WTC11 (cell line): ENCODE results near the gene PLET1. TPM values are rescaled to one million over a fixed set of nuclear protein-coding genes. Genes with fewer than 3 reads are reported as not detected.

Source experiments
- ATAC-seq: fragments of 200-7000 bp; cut with Tn5 transposase; 2 replicates; pipeline ENCODE4 v1.10.0; 2021; ENCODE audit warnings: mild to moderate bottlenecking, moderate library complexity
- CTCF ChIA-PET: fragments of 300-600 bp; sonication (Branson Sonifier 250); formaldehyde crosslinking; loops from one replicate; lab custom pipeline; 2021; ENCODE audit warnings: antibody characterized with exemption; lab: Charles Lee
- POLR2A ChIA-PET: fragments of 350-600 bp; sonication (Branson Sonifier 250); formaldehyde crosslinking; loops from one replicate; lab custom pipeline; 2021; ENCODE audit warnings: antibody characterized with exemption; lab: Charles Lee
- DNase-seq: peaks from one replicate; pipeline ENCODE4 v3.0.0; 2021; ENCODE audit warnings: low spot score
- H3K27ac Mint-ChIP-seq: 2 replicates; pipeline ENCODE4 v1.8.0; 2021; ENCODE audit warnings: mixed read lengths
- H3K27me3 Mint-ChIP-seq: 2 replicates; pipeline ENCODE4 v1.8.0; 2021; ENCODE audit warnings: low read depth, mild to moderate bottlenecking, moderate library complexity, mixed read lengths
- H3K36me3 Mint-ChIP-seq: 2 replicates; pipeline ENCODE4 v1.8.0; 2021; ENCODE audit warnings: mixed read lengths
- H3K4me1 Mint-ChIP-seq: 2 replicates; pipeline ENCODE4 v1.8.0; 2022; ENCODE audit warnings: mixed read lengths
- H3K4me3 Mint-ChIP-seq: 2 replicates; pipeline ENCODE4 v1.8.0; 2021; ENCODE audit warnings: mild to moderate bottlenecking, moderate library complexity, mixed read lengths
- H3K9me3 Mint-ChIP-seq: 2 replicates; pipeline ENCODE4 v1.8.0; 2021; ENCODE audit warnings: mixed read lengths
- CREM ChIP-seq: sonication (generic); formaldehyde crosslinking; IDR thresholded peaks from 2 replicates; pipeline ENCODE4 v1.8.1; 2022; ENCODE audit warnings: mild to moderate bottlenecking, missing genetic modification reagents, moderate library complexity
- EMX1 ChIP-seq: fragments of 250-450 bp; sonication (Bioruptor Pico); IDR thresholded peaks from 2 replicates; pipeline ENCODE4 v1.8.0; 2021; ENCODE audit warnings: mild to moderate bottlenecking
- FOXJ3 ChIP-seq: sonication (generic); formaldehyde crosslinking; IDR thresholded peaks from 2 replicates; pipeline ENCODE4 v1.9.0; 2021; ENCODE audit warnings: missing genetic modification reagents, mild to moderate bottlenecking, borderline replicate concordance
- FOXK1 ChIP-seq: sonication (generic); formaldehyde crosslinking; IDR thresholded peaks from 2 replicates; pipeline ENCODE4 v1.8.0; 2022; ENCODE audit warnings: mild to moderate bottlenecking, moderate library complexity, missing genetic modification reagents
- GRHL2 ChIP-seq: fragments of 250-450 bp; sonication (Bioruptor Pico); IDR thresholded peaks from 2 replicates; pipeline ENCODE4 v1.8.0; 2022; ENCODE audit warnings: mild to moderate bottlenecking, moderate library complexity; ENCODE audit not compliant: insufficient replicate concordance, severe bottlenecking
- IRF2 ChIP-seq: sonication (generic); formaldehyde crosslinking; IDR thresholded peaks from 2 replicates; pipeline ENCODE4 v1.8.0; 2022; ENCODE audit warnings: low read depth, missing genetic modification reagents, borderline replicate concordance
- NR1H2 ChIP-seq: sonication (generic); formaldehyde crosslinking; IDR thresholded peaks from 2 replicates; pipeline ENCODE4 v1.9.0; 2021; ENCODE audit warnings: mild to moderate bottlenecking, moderate library complexity, missing genetic modification reagents
- NR3C1 ChIP-seq: sonication (generic); formaldehyde crosslinking; conservative IDR thresholded peaks from 2 replicates; pipeline ENCODE4 v1.8.1; 2023; ENCODE audit warnings: low read depth, mild to moderate bottlenecking, missing genetic modification reagents
- ZNF121 ChIP-seq: sonication (generic); formaldehyde crosslinking; IDR thresholded peaks from 2 replicates; pipeline ENCODE4 v1.8.0; 2023; ENCODE audit warnings: missing genetic modification reagents
- ZNF138 ChIP-seq: sonication (generic); formaldehyde crosslinking; conservative IDR thresholded peaks from 2 replicates; pipeline ENCODE4 v1.8.1; 2022; ENCODE audit warnings: mild to moderate bottlenecking, moderate library complexity, missing genetic modification reagents
- ZNF317 ChIP-seq: sonication (generic); formaldehyde crosslinking; IDR thresholded peaks from 2 replicates; pipeline ENCODE4 v1.8.1; 2023; ENCODE audit warnings: low read depth, mild to moderate bottlenecking, moderate library complexity, missing genetic modification reagents, borderline replicate concordance
- total RNA-seq: library from RNA; stranded (reverse); gene quantifications from 3 replicates; pipeline ENCODE4 v1.2.3, GENCODE V29; 2021
- TF ChIP-seq, protein P1 (sequence below): sonication (generic); formaldehyde crosslinking; IDR thresholded peaks from 2 replicates; pipeline ENCODE4 v1.8.1; 2023; ENCODE audit warnings: mild to moderate bottlenecking, missing genetic modification reagents, moderate library complexity
- TF ChIP-seq, protein P2 (sequence below): sonication (generic); formaldehyde crosslinking; IDR thresholded peaks from 2 replicates; pipeline ENCODE4 v1.8.0; 2023; ENCODE audit warnings: mild to moderate bottlenecking, missing genetic modification reagents
- TF ChIP-seq, protein P3 (sequence below): fragments of 250-450 bp; sonication (Bioruptor Pico); IDR thresholded peaks from 2 replicates; pipeline ENCODE4 v1.9.0; 2021; ENCODE audit warnings: moderate library complexity, mild to moderate bottlenecking, inconsistent platforms, borderline replicate concordance
- TF ChIP-seq, protein P4 (sequence below): fragments of 200-600 bp; IDR thresholded peaks from 2 replicates; pipeline ENCODE4 v1.8.0; 2022; ENCODE audit warnings: antibody characterized with exemption
- TF ChIP-seq, protein P5 (sequence below): sonication (generic); formaldehyde crosslinking; IDR thresholded peaks from 2 replicates; pipeline ENCODE4 v1.8.1; 2022; ENCODE audit warnings: mild to moderate bottlenecking, moderate library complexity, missing genetic modification reagents
- TF ChIP-seq, protein P6 (sequence below): sonication (generic); formaldehyde crosslinking; IDR thresholded peaks from 2 replicates; pipeline ENCODE4 v1.8.1; 2022; ENCODE audit warnings: low read depth, missing genetic modification reagents, borderline replicate concordance
- TF ChIP-seq, protein P7 (sequence below): sonication (generic); formaldehyde crosslinking; IDR thresholded peaks from 2 replicates; pipeline ENCODE4 v1.8.0; 2023; ENCODE audit warnings: missing genetic modification reagents

The PLET1 gene
- total RNA-seq, 1 experiment from 2014 or later, result not detected

DNA sequence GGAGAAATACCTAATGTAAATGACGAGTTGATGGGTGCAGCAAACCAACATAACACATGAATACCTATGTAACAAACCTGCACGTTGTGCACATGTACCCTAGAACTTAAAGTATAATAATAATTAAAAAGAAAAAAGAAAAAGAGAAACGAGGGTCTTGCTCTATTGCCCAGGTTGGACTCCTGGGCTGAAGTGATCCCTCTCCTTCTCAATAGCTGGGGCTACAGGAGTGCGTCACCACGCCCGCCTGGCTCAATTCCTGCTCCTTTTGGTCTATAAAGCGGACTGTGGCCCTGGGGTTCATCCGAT is 35.0 kb downstream of the PLET1 start:
- Mint-ChIP-seq H3K4me1 (peaks cover 11% of the 10 kb centered on the region), H3K27ac (peak overlapping the region; percentile 68; the same call in 1 of the 2 replicates), H3K27me3 (peaks cover 30% of the 10 kb centered on the region), H3K4me3 (peak overlapping the region; percentile 81), H3K36me3 (peaks cover 17% of the 10 kb centered on the region), H3K9me3 (no peaks in the 10 kb centered on the region)
- DNase-seq (peak; percentile 16), ATAC-seq (peak; percentile 22; the same call in 1 of the 2 replicates)
- peak; percentile 34; the same call in 1 of the 2 replicates for TF ChIP-seq ZNF121 (CRISPR knock-in tag)
- TF ChIP-seq IRF2 (CRISPR knock-in tag), result no peak
- no peak for TF ChIP-seq NR3C1 (CRISPR knock-in tag)
- ChIA-PET POLR2A (no interaction called here), CTCF (interaction anchor here (0.6 to 0.7 kb wide), 2 partner anchors 53 to 55 kb away, joined by 3 to 4 read pairs; no protein-coding TSS in a partner anchor)

DNA sequence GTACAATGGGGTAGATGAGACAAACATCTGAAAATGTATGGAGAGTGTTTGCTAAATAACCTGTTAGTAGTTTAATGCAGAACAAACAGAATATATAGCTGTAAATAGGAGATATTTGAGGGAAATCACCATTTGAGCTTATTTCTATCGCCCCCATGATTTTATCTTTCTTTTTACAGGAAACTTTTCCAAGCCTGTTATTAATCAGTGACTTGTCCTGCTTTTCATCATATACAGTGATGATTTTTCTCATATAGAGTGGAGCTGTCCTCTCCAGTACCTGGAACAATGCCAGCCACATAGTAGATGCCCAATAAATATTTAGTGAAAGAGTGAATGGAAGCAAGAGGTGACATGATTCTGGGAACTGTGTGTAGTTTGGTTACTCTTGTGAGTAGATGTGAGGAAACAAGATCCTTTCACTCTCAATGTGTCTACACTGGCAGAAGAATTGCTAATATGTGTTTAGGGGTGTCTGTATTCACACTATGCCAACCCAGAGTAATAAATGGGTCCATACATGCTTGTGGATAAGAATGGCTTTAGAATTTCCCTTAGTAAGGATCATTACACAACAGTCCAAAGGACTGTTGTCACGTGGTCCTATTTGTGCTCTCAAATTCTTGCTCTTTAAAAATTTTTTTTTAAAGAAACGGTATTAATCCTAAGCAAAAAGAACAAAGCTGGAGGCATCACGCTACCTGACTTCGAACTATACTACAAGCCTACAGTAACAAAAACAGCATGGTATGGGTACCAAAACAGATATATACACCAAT is 36.7 kb downstream of the PLET1 start:
- TF ChIP-seq, protein P1, sequence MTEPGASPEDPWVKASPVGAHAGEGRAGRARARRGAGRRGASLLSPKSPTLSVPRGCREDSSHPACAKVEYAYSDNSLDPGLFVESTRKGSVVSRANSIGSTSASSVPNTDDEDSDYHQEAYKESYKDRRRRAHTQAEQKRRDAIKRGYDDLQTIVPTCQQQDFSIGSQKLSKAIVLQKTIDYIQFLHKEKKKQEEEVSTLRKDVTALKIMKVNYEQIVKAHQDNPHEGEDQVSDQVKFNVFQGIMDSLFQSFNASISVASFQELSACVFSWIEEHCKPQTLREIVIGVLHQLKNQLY, result no peak
- TF ChIP-seq, protein P2, sequence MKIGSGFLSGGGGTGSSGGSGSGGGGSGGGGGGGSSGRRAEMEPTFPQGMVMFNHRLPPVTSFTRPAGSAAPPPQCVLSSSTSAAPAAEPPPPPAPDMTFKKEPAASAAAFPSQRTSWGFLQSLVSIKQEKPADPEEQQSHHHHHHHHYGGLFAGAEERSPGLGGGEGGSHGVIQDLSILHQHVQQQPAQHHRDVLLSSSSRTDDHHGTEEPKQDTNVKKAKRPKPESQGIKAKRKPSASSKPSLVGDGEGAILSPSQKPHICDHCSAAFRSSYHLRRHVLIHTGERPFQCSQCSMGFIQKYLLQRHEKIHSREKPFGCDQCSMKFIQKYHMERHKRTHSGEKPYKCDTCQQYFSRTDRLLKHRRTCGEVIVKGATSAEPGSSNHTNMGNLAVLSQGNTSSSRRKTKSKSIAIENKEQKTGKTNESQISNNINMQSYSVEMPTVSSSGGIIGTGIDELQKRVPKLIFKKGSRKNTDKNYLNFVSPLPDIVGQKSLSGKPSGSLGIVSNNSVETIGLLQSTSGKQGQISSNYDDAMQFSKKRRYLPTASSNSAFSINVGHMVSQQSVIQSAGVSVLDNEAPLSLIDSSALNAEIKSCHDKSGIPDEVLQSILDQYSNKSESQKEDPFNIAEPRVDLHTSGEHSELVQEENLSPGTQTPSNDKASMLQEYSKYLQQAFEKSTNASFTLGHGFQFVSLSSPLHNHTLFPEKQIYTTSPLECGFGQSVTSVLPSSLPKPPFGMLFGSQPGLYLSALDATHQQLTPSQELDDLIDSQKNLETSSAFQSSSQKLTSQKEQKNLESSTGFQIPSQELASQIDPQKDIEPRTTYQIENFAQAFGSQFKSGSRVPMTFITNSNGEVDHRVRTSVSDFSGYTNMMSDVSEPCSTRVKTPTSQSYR (CRISPR knock-in tag), result no peak
- no peak for TF ChIP-seq FOXJ3 (CRISPR knock-in tag)
- TF ChIP-seq, protein P3, sequence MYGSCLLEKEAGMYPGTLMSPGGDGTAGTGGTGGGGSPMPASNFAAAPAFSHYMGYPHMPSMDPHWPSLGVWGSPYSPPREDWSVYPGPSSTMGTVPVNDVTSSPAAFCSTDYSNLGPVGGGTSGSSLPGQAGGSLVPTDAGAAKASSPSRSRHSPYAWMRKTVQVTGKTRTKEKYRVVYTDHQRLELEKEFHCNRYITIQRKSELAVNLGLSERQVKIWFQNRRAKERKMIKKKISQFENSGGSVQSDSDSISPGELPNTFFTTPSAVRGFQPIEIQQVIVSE (CRISPR knock-in tag), result no peak
- no peak for TF ChIP-seq EMX1 (CRISPR knock-in tag)
- TF ChIP-seq ZNF317 (CRISPR knock-in tag), result no peak
- TF ChIP-seq, protein P4, sequence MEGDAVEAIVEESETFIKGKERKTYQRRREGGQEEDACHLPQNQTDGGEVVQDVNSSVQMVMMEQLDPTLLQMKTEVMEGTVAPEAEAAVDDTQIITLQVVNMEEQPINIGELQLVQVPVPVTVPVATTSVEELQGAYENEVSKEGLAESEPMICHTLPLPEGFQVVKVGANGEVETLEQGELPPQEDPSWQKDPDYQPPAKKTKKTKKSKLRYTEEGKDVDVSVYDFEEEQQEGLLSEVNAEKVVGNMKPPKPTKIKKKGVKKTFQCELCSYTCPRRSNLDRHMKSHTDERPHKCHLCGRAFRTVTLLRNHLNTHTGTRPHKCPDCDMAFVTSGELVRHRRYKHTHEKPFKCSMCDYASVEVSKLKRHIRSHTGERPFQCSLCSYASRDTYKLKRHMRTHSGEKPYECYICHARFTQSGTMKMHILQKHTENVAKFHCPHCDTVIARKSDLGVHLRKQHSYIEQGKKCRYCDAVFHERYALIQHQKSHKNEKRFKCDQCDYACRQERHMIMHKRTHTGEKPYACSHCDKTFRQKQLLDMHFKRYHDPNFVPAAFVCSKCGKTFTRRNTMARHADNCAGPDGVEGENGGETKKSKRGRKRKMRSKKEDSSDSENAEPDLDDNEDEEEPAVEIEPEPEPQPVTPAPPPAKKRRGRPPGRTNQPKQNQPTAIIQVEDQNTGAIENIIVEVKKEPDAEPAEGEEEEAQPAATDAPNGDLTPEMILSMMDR, result no peak
- no peak for TF ChIP-seq CREM (CRISPR knock-in tag)
- no peak for TF ChIP-seq ZNF138 (CRISPR knock-in tag)
- TF ChIP-seq, protein P5, sequence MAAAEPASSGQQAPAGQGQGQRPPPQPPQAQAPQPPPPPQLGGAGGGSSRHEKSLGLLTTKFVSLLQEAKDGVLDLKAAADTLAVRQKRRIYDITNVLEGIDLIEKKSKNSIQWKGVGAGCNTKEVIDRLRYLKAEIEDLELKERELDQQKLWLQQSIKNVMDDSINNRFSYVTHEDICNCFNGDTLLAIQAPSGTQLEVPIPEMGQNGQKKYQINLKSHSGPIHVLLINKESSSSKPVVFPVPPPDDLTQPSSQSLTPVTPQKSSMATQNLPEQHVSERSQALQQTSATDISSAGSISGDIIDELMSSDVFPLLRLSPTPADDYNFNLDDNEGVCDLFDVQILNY (CRISPR knock-in tag), result no peak
- no peak for TF ChIP-seq GRHL2 (CRISPR knock-in tag)
- TF ChIP-seq FOXK1, result no peak
- no peak for TF ChIP-seq NR1H2
- TF ChIP-seq, protein P6, sequence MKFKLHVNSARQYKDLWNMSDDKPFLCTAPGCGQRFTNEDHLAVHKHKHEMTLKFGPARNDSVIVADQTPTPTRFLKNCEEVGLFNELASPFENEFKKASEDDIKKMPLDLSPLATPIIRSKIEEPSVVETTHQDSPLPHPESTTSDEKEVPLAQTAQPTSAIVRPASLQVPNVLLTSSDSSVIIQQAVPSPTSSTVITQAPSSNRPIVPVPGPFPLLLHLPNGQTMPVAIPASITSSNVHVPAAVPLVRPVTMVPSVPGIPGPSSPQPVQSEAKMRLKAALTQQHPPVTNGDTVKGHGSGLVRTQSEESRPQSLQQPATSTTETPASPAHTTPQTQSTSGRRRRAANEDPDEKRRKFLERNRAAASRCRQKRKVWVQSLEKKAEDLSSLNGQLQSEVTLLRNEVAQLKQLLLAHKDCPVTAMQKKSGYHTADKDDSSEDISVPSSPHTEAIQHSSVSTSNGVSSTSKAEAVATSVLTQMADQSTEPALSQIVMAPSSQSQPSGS, result no peak
- TF ChIP-seq, protein P7, sequence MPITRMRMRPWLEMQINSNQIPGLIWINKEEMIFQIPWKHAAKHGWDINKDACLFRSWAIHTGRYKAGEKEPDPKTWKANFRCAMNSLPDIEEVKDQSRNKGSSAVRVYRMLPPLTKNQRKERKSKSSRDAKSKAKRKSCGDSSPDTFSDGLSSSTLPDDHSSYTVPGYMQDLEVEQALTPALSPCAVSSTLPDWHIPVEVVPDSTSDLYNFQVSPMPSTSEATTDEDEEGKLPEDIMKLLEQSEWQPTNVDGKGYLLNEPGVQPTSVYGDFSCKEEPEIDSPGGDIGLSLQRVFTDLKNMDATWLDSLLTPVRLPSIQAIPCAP (CRISPR knock-in tag), result no peak
- H3K36me3 Mint-ChIP-seq, result peaks cover 8% of the 10 kb centered on the region
- no peak overlapping the region for H3K27ac Mint-ChIP-seq
- ATAC-seq (no peak), DNase-seq (no peak)
- H3K9me3 Mint-ChIP-seq, result no peaks in the 10 kb centered on the region
- H3K4me1 Mint-ChIP-seq, result peaks cover 11% of the 10 kb centered on the region
- ChIA-PET POLR2A (no interaction called here), CTCF (interaction anchor here (4.1 kb wide), 1 partner anchor 57 kb away, joined by 36 read pairs; no protein-coding TSS in a partner anchor)
- peaks cover 30% of the 10 kb centered on the region for H3K27me3 Mint-ChIP-seq
- no peak overlapping the region for H3K4me3 Mint-ChIP-seq
